Measurements from ENCODE around the gene PDZD4. TPM values are rescaled to one million over a fixed set of nuclear protein-coding genes. Genes with fewer than 3 reads are reported as not detected.

Gene PDZD4
- total RNA-seq, 2 donors from 2014 or later = 1.2 to 2.5 TPM

DNA sequence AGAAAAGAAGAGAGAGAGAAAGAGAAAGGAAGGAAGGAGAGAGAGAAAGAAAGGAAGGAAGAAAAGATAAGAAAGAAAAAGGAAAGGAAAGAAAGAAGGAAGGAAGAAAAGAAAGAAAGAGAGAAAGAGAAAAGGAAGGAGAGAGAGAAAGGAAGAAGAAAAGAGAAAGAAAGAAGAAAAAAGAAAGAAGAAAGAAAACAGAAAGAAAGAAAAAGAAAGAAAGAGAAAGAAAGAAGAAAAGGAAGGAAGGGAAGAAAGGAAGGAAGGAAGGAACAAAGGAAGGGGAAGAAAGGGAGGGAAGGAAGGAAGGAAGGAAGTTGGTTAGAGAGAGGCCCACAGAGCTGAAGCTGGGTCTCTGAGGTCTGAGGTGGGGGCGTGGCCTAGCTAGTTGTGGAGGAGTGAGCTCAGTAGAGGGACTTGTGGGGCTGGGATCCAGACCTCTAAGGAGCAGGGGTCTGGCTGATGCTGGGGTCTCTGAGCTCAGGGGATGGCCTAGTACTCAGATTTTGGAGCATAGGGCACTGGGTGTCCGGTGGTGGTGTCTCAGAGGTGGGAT is 27.1 kb upstream of the PDZD4 start:
- ATAC-seq (no peak), DNase-seq (ENCODE audit: low spot score in 2 of 2) (no peak)
- H3K9me3 Mint-ChIP-seq = no peaks in the 10 kb centered on the region
- no peaks in the 10 kb centered on the region for H3K36me3 Mint-ChIP-seq
- no peak overlapping the region for H3K27ac Mint-ChIP-seq

GRCh38 chrX:153854702-153855101 is 24.4 kb upstream of the PDZD4 start:
- Mint-ChIP-seq H3K27ac (no peak overlapping the region), H3K36me3 (no peaks in the 10 kb centered on the region), H3K9me3 (no peaks in the 10 kb centered on the region)
- no peak for DNase-seq (ENCODE audit: low spot score in 2 of 2)
- no peak for ATAC-seq

GRCh38 chrX:153853902-153854267 is 23.5 kb upstream of the PDZD4 start:
- Mint-ChIP-seq H3K36me3 (no peaks in the 10 kb centered on the region), H3K9me3 (no peaks in the 10 kb centered on the region), H3K27ac (no peak overlapping the region)
- no peak for ATAC-seq
- DNase-seq (ENCODE audit: low spot score in 2 of 2) = no peak

GRCh38 chrX:153853180-153853901 is 23.0 kb upstream of the PDZD4 start:
- Mint-ChIP-seq H3K9me3 (no peaks in the 10 kb centered on the region), H3K27ac (no peak overlapping the region), H3K36me3 (no peaks in the 10 kb centered on the region)
- ATAC-seq = no peak
- DNase-seq (ENCODE audit: low spot score in 2 of 2) = no peak

DNA sequence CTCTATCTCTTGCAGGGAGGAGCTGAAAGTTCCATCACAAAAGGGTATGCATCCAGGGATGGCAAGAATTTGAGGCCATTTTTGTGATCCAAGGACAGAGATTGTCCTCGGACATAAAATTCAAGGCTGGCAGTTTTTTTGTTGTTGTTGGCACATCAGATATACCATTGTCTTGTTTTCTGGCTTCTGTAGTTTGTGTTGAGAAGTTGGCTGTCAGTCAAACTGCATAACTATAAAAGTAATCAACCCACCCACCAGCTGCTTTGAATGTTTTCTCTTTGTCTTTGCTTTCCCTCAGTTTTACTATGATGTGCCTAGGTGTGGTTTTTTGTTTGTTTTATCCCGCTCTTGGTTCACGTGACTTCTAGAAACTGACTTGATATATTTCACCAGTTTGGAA is 21.6 kb upstream of the PDZD4 start:
- no peak for ATAC-seq
- no peak overlapping the region for H3K27ac Mint-ChIP-seq
- no peaks in the 10 kb centered on the region for H3K36me3 Mint-ChIP-seq
- no peak for DNase-seq (ENCODE audit: low spot score in 2 of 2)
- H3K9me3 Mint-ChIP-seq = no peaks in the 10 kb centered on the region

DNA sequence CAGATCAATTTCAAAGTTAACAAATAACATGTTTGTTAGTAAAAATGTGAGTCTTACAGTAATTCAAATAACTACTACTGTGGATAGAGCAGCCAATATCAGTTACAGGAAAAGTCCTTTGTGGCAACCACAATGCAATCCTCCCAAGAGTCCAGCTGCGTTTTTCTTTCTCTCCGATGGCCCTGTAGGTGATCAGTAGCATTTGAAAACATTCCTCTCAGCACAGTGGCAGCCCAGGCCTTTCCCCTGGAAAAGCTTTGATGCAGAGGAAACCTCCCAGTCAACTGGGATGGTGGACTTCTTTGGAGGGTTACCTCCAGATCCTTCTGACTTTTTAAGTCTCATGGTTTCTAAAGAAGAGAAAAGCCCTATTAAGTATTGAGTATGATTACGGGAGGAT is 18.0 kb upstream of the PDZD4 start:
- H3K36me3 Mint-ChIP-seq = no peaks in the 10 kb centered on the region
- no peak for DNase-seq (ENCODE audit: low spot score in 2 of 2)
- H3K9me3 Mint-ChIP-seq = no peaks in the 10 kb centered on the region
- no peak overlapping the region for H3K27ac Mint-ChIP-seq
- no peak for ATAC-seq

DNA sequence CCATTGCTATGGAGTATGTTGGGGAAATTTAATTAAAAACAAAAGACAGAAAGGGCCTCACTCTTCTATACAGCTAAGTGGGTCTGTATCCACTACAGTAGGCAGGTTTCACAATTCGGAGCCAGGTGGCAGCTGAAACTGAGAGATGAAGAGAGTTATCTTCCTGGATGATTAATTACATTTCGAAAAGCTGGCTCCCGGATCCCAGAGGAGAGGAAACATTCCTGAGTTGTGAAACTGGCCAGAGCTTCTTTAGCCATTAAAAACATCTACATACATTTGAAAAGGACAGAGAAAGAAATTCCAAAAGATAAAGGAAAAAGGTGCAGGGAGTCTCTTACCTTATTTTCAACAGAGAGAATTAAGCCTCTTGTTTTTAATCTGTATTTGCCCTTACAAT is 15.5 kb upstream of the PDZD4 start:
- Mint-ChIP-seq H3K27ac (no peak overlapping the region), H3K9me3 (no peaks in the 10 kb centered on the region), H3K36me3 (no peaks in the 10 kb centered on the region)
- ATAC-seq (no peak), DNase-seq (ENCODE audit: low spot score in 2 of 2) (no peak)

DNA sequence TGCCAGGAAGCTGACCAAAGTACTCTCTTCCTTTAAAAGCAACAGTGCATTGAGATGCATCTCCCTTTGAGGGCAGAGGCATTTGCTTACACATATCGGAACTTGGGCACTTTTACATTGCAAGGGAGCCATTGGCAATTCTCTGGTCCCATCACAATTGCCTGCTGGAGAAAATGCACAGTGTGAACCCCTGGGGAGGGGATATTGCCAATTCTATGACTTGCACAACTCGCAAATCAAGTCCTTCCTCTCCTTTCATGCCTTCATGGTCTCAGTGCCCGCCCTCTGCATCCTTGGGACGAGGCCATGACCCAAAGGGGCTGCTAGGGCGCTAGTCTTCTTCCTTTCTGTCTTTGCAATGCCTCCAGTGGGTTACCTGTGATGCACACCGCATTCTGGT is 14.9 kb upstream of the PDZD4 start:
- DNase-seq (ENCODE audit: low spot score in 2 of 2) (no peak), ATAC-seq (no peak)
- Mint-ChIP-seq H3K27ac (no peak overlapping the region), H3K36me3 (no peaks in the 10 kb centered on the region), H3K9me3 (no peaks in the 10 kb centered on the region)

DNA sequence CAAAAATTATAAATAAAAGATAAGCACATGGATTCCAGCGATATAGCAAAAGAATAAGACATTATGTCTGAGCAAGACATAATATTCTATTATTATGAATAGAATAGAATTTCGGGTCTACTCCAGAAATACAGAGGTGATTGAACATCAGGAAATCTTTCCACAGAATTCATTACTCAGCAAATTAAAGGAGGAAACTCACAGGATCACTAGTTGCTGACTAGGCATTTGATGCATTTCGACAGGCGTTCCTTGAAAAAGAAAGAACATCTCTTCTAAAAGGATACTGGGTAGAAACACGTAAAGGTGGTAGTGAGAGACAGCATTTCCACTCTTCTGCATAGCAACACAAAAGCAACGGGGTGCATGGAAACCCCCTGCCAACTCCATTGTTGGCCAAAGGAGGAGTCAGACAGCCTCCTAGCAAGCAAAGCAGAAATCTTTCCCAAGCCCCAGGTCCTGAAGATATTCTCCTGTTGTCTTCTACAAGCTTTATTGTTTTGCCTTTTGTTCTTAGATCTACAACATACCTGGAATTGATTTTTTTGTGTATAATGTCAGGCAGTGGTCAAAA is 14.3 kb upstream of the PDZD4 start:
- H3K36me3 Mint-ChIP-seq = no peaks in the 10 kb centered on the region

GRCh38 chrX:153836921-153837320 is 6.6 kb upstream of the PDZD4 start:
- H3K9me3 Mint-ChIP-seq = no peaks in the 10 kb centered on the region
- no peak for DNase-seq (ENCODE audit: low spot score in 2 of 2)
- ATAC-seq = no peak
- no peaks in the 10 kb centered on the region for H3K36me3 Mint-ChIP-seq
- no peak overlapping the region for H3K27ac Mint-ChIP-seq

More for the DNA sequence above, 14.3 kb upstream of the PDZD4 start:
- no peaks in the 10 kb centered on the region for H3K9me3 Mint-ChIP-seq
- no peak for DNase-seq (ENCODE audit: low spot score in 2 of 2)
- H3K27ac Mint-ChIP-seq = no peak overlapping the region
- ATAC-seq = no peak

DNA sequence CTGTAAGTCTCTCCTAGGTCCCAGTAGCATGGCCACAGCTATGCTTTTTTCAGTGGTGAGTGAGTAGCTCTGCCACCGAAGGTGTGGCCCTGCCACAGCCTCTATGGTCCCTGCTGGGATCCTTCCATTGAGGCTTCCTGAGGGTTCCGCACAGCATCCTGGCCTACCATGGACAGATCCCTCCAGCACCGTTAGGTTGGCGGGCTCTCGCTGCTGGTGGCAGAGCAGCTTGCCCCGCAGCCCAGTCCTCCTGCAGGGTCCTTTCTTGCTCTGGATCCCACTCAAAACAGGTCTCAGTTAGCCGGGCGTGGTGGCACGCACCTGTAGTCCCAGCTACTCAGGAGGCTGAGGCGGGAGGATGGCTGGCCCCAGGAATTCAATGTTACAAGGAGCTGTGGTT is 2.4 kb upstream of the PDZD4 start:
- ATAC-seq = no peak
- H3K36me3 Mint-ChIP-seq = no peaks in the 10 kb centered on the region
- no peaks in the 10 kb centered on the region for H3K9me3 Mint-ChIP-seq

GRCh38 chrX:153831429-153832150 is 1.2 kb upstream of the PDZD4 start:
- no peaks in the 10 kb centered on the region for H3K36me3 Mint-ChIP-seq
- no peaks in the 10 kb centered on the region for H3K9me3 Mint-ChIP-seq
- ATAC-seq (no peak), DNase-seq (ENCODE audit: low spot score in 2 of 2) (no peak)
- no peak overlapping the region for H3K27ac Mint-ChIP-seq

More for the DNA sequence above, 2.4 kb upstream of the PDZD4 start:
- no peak overlapping the region for H3K27ac Mint-ChIP-seq
- no peak for DNase-seq (ENCODE audit: low spot score in 2 of 2)

GRCh38 chrX:153830640-153831428 is 490 bp upstream of the PDZD4 start:
- no peak for ATAC-seq
- no peak for DNase-seq (ENCODE audit: low spot score in 2 of 2)
- Mint-ChIP-seq H3K9me3 (no peaks in the 10 kb centered on the region), H3K27ac (no peak overlapping the region), H3K36me3 (no peaks in the 10 kb centered on the region)

DNA sequence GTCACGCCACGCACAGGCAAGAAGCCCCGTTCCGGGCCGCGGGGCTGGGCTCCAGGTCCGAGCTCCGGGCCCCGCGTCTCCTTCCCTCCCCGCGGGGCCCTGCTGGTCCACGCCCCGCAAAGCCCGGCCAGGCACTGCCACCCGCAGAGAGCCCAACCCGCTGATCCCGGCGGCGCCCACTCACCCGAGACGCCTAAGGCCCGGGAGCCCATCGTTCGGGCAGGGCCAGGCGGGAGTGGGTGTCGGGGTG is 870 bp downstream of the PDZD4 start:
- ATAC-seq (no peak), DNase-seq (ENCODE audit: low spot score in 2 of 2) (no peak)
- Mint-ChIP-seq H3K27ac (no peak overlapping the region), H3K9me3 (no peaks in the 10 kb centered on the region), H3K36me3 (no peaks in the 10 kb centered on the region)

- Mint-ChIP-seq H3K36me3 (no peaks in the 10 kb centered on the region), H3K9me3 (no peaks in the 10 kb centered on the region), H3K27ac (no peak overlapping the region)
- ATAC-seq = peak in 1 of 2 donors; percentile 32
- no peak for DNase-seq (ENCODE audit: low spot score in 2 of 2)
Observed at GRCh38 chrX:153828723-153829548, 1.4 kb downstream of the PDZD4 start.

- DNase-seq (ENCODE audit: low spot score in 2 of 2) = no peak
- no peak overlapping the region for H3K27ac Mint-ChIP-seq
- no peak for ATAC-seq
- no peaks in the 10 kb centered on the region for H3K36me3 Mint-ChIP-seq
- no peaks in the 10 kb centered on the region for H3K9me3 Mint-ChIP-seq
Observed at GRCh38 chrX:153828308-153828707, 2.0 kb downstream of the PDZD4 start.
